Mucosa of rectum (tissue), 2 donors: ENCODE data around the gene NT5M.

Experiments used
- H3K27ac ChIP-seq, 2 donors: one replicate each; pipeline ENCODE4 v1.7.0; 2013; ENCODE audit warnings: inconsistent platforms in 2 of 2, low read depth in 2 of 2, low read length in 2 of 2
- H3K27me3 ChIP-seq, 2 donors: one replicate each; pipeline ENCODE4 v1.7.0; 2013; ENCODE audit warnings: low read length in 2 of 2; ENCODE audit not compliant: control insufficient read depth in 2 of 2, insufficient read depth in 2 of 2
- H3K36me3 ChIP-seq, 2 donors: one replicate each; pipeline ENCODE4 v1.7.0; 2013; ENCODE audit warnings: low read length in 2 of 2; ENCODE audit not compliant: control insufficient read depth in 2 of 2, insufficient read depth in 2 of 2
- H3K4me1 ChIP-seq, 2 donors: one replicate each; pipeline ENCODE4 v1.7.0; 2013; ENCODE audit warnings: low read length in 2 of 2, mild to moderate bottlenecking in 1 of 2; ENCODE audit not compliant: control insufficient read depth in 2 of 2, insufficient read depth in 2 of 2
- H3K4me3 ChIP-seq, 2 donors: one replicate each; pipeline ENCODE4 v1.7.0; 2013; ENCODE audit warnings: low read length in 2 of 2
- H3K9ac ChIP-seq, 2 donors: one replicate each; pipeline ENCODE4 v1.7.0; 2013; ENCODE audit warnings: low read length in 2 of 2, low read depth in 1 of 2, mild to moderate bottlenecking in 1 of 2
- H3K9me3 ChIP-seq, 2 donors: one replicate each; pipeline ENCODE4 v1.7.0; 2013; ENCODE audit warnings: low read length in 2 of 2; ENCODE audit not compliant: control insufficient read depth in 2 of 2
- donor health status: healthy.
- donor health status: Normal muscosa, but diverticular disease.

Gene NT5M

GRCh38 chr17:17348872-17349723 lies 45.9 kb downstream of the NT5M start:
- Histone ChIP-seq H3K4me1 (no peaks in the 10 kb centered on the region), H3K9me3 (no peaks in the 10 kb centered on the region), H3K27ac (no peak overlapping the region)

GRCh38 chr17:17349724-17350106 lies 46.5 kb downstream of the NT5M start:
- no peak overlapping the region for H3K4me3 ChIP-seq
- no peak overlapping the region for H3K9ac ChIP-seq
- H3K4me1 ChIP-seq, result no peaks in the 10 kb centered on the region
- H3K27me3 ChIP-seq, result no peaks in the 10 kb centered on the region
- no peaks in the 10 kb centered on the region for H3K9me3 ChIP-seq
- H3K36me3 ChIP-seq, result no peaks in the 10 kb centered on the region
- H3K27ac ChIP-seq, result no peak overlapping the region

More at GRCh38 chr17:17348872-17349723, 45.9 kb downstream of the NT5M start:
- no peaks in the 10 kb centered on the region for H3K27me3 ChIP-seq
- no peak overlapping the region for H3K9ac ChIP-seq
- no peak overlapping the region for H3K4me3 ChIP-seq
- H3K36me3 ChIP-seq, result no peaks in the 10 kb centered on the region

- H3K27ac ChIP-seq, result no peak overlapping the region
- no peaks in the 10 kb centered on the region for H3K27me3 ChIP-seq
- no peaks in the 10 kb centered on the region for H3K4me1 ChIP-seq
- H3K9me3 ChIP-seq, result no peaks in the 10 kb centered on the region
- no peaks in the 10 kb centered on the region for H3K36me3 ChIP-seq
- H3K4me3 ChIP-seq, result no peak overlapping the region
- no peak overlapping the region for H3K9ac ChIP-seq
These were observed 47.5 kb downstream of the NT5M start for GRCh38 chr17:17350491-17351355.

- Histone ChIP-seq H3K27me3 (no peaks in the 10 kb centered on the region), H3K4me1 (no peaks in the 10 kb centered on the region), H3K9me3 (no peaks in the 10 kb centered on the region), H3K9ac (no peak overlapping the region), H3K27ac (no peak overlapping the region), H3K4me3 (no peak overlapping the region), H3K36me3 (no peaks in the 10 kb centered on the region)
These were observed 48.3 kb downstream of the NT5M start for GRCh38 chr17:17351356-17351891.

GRCh38 chr17:17351901-17352781 lies 49.0 kb downstream of the NT5M start:
- H3K36me3 ChIP-seq, result no peaks in the 10 kb centered on the region
- no peaks in the 10 kb centered on the region for H3K9me3 ChIP-seq
- no peak overlapping the region for H3K27ac ChIP-seq
- H3K4me1 ChIP-seq, result no peaks in the 10 kb centered on the region
- no peak overlapping the region for H3K4me3 ChIP-seq
- no peaks in the 10 kb centered on the region for H3K27me3 ChIP-seq
- no peak overlapping the region for H3K9ac ChIP-seq

GRCh38 chr17:17352836-17353624 lies 49.9 kb downstream of the NT5M start:
- Histone ChIP-seq H3K27me3 (no peaks in the 10 kb centered on the region), H3K9me3 (no peaks in the 10 kb centered on the region), H3K4me1 (no peaks in the 10 kb centered on the region), H3K9ac (no peak overlapping the region), H3K4me3 (no peak overlapping the region), H3K36me3 (no peaks in the 10 kb centered on the region), H3K27ac (no peak overlapping the region)

- Histone ChIP-seq H3K27ac (no peak overlapping the region), H3K36me3 (no peaks in the 10 kb centered on the region), H3K27me3 (no peaks in the 10 kb centered on the region), H3K9ac (no peak overlapping the region), H3K9me3 (no peaks in the 10 kb centered on the region), H3K4me3 (no peak overlapping the region), H3K4me1 (no peaks in the 10 kb centered on the region)
These were observed 50.7 kb downstream of the NT5M start for GRCh38 chr17:17353625-17354484.

GRCh38 chr17:17354560-17355349 lies 51.6 kb downstream of the NT5M start:
- Histone ChIP-seq H3K4me1 (no peaks in the 10 kb centered on the region), H3K9ac (no peak overlapping the region), H3K4me3 (no peak overlapping the region), H3K27ac (no peak overlapping the region), H3K9me3 (no peaks in the 10 kb centered on the region), H3K36me3 (no peaks in the 10 kb centered on the region), H3K27me3 (no peaks in the 10 kb centered on the region)
